NB4 (cell line): ENCODE measurements around the gene ZNF326.

Experiments used
- DNase-seq: peaks from one replicate; pipeline ENCODE4 v3.0.0; 2010; ENCODE audit warnings: low read depth
- H3K4me3 ChIP-seq: one replicate; pipeline ENCODE4 v1.5.1; 2011; ENCODE audit warnings: mild to moderate bottlenecking, low read depth, low read length, moderate library complexity
- MAX ChIP-seq: IDR thresholded peaks from 2 replicates; pipeline ENCODE4 v1.6.1; 2011; ENCODE audit warnings: low read depth, low read length
- MYC ChIP-seq: IDR thresholded peaks from 2 replicates; pipeline ENCODE4 v1.6.1; 2011; ENCODE audit warnings: low read depth, low read length
- POLR2A ChIP-seq: IDR thresholded peaks from 2 replicates; pipeline ENCODE4 v1.6.1; 2011; ENCODE audit warnings: mild to moderate bottlenecking; ENCODE audit not compliant: insufficient read length; ENCODE audit errors: extremely low read depth
- TF ChIP-seq, protein P1 (sequence below): IDR thresholded peaks from one replicate; pipeline ENCODE4 v1.5.1; 2012; ENCODE audit warnings: low read depth, low read length

The ZNF326 gene

DNA sequence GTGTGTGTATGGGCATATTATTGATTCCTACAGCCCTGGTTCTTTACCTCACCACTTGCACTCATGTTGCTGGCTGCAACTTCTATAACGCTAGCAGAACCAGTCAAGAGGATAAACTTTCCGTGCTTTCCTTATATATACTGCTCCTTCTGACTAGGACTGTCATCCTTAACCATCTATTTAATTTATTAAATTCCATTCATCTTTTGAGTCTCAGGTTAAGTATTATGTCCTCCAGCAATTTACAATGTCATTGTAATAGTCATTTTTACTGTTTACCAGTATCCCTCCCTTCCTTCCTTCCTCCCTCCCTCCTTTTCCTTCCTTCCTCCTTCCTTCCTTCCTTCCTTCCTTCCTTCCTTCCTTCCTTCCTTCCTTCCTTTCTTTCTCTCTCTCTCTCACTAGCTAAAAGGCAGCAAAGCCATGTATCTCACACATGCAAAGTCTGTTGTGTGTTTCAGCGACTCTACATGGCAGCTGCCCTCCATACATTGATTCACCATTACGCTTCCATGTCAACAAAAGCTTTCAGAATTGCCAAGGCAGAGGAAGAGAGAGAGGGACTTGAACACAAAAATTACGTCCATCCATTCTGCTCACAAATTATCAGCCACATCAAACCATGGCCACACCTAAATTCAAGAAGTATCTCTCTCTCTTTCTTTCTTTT is 73.8 kb downstream of the ZNF326 start:
- H3K4me3 ChIP-seq = no peak overlapping the region
- no peak for TF ChIP-seq POLR2A
- TF ChIP-seq MAX = no peak
- no peak for TF ChIP-seq MYC
- TF ChIP-seq, protein P1, sequence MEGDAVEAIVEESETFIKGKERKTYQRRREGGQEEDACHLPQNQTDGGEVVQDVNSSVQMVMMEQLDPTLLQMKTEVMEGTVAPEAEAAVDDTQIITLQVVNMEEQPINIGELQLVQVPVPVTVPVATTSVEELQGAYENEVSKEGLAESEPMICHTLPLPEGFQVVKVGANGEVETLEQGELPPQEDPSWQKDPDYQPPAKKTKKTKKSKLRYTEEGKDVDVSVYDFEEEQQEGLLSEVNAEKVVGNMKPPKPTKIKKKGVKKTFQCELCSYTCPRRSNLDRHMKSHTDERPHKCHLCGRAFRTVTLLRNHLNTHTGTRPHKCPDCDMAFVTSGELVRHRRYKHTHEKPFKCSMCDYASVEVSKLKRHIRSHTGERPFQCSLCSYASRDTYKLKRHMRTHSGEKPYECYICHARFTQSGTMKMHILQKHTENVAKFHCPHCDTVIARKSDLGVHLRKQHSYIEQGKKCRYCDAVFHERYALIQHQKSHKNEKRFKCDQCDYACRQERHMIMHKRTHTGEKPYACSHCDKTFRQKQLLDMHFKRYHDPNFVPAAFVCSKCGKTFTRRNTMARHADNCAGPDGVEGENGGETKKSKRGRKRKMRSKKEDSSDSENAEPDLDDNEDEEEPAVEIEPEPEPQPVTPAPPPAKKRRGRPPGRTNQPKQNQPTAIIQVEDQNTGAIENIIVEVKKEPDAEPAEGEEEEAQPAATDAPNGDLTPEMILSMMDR = no peak
- no peak for DNase-seq

GRCh38 chr1:90074137-90074536 is 79.2 kb downstream of the ZNF326 start:
- H3K4me3 ChIP-seq = no peak overlapping the region
- TF ChIP-seq MAX = no peak
- TF ChIP-seq POLR2A = no peak
- TF ChIP-seq, protein P1 = no peak
- no peak for TF ChIP-seq MYC

DNA sequence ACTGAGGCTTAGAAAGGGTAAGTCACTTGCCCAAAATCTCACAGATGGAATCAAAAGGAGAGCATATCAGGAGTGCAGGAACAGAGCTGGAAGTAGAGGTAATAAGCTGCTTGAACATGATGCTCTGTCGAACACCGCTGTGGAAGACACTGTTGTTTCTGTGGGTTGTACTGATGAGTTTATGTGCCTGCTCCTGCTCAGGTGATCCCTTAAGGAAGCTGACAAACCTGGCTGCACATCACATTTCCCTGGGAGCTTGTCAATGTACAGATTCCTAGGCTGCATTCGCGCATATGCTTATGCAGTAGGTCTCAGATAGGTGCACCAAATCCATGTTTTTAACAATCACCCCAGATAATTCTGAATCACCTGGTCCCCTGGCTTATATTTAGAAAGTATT is 79.7 kb downstream of the ZNF326 start:
- TF ChIP-seq, protein P1 = no peak
- no peak for TF ChIP-seq POLR2A
- TF ChIP-seq MAX = no peak
- no peak for TF ChIP-seq MYC
- DNase-seq = no peak
- no peak overlapping the region for H3K4me3 ChIP-seq

More at GRCh38 chr1:90074137-90074536, 79.2 kb downstream of the ZNF326 start:
- no peak for DNase-seq

DNA sequence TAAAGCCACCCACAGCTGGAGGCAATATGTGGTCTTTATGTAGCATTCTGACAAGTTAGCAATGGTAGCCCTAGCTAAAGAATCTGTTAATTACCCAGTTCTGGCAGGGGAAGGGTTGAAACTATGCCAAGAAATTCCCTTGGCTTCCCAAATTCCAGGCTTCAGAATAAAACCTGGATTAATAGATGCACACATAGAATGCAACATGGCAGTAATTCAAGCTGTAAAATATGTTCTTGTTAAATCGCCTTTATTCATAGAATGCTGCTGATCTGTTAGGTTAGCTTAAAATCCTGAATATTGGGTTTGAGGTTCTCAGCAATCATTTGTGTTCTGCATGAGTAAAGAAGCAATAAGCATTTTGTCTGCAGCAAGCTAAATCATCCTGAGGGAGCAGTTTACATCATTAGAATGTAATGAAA is 80.1 kb downstream of the ZNF326 start:
- no peak for DNase-seq
- TF ChIP-seq MYC = no peak
- TF ChIP-seq, protein P1 = no peak
- TF ChIP-seq POLR2A = no peak
- TF ChIP-seq MAX = no peak
- H3K4me3 ChIP-seq = no peak overlapping the region

DNA sequence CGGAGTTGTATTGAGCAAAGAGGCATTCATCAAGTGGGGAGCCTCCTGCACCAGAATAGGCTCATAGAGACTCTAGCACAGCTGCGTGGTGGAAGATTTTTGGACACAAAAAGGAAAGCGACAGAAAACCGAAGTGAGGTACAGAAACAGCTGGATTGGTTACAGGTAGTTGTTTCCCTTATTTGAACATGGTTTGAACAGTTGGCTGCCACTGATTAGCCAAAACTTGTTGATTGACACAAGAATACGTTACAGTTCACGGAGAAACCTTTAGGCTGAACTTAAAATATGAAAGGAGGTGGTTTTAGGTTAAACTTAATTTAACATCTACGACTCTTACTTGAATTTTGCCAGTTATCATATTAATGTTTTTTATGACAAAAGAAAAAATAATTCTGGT is 89.1 kb downstream of the ZNF326 start:
- DNase-seq = no peak
- no peak overlapping the region for H3K4me3 ChIP-seq
- TF ChIP-seq, protein P1 = no peak
- TF ChIP-seq MYC (no peak), POLR2A (no peak), MAX (no peak)
